HG03060 (cell line): ENCODE results near the gene ZNF554.

Experiments used
- ATAC-seq: cut with Tn5 transposase; IDR thresholded peaks from one replicate; pipeline ENCODE4 v1.9.1; 2021; ENCODE audit warnings: low read depth, moderate number of reproducible peaks; ENCODE audit not compliant: unreplicated experiment

The ZNF554 gene

GRCh38 chr19:2819540-2820111, at the start of gene ZNF554:
Gene ZNF554, plus strand, starts transcription at chr19:2819868. Its CDS starts 204 bp downstream, at chr19:2820072.
- peak; percentile 74 for ATAC-seq

GRCh38 chr19:2770055-2771013, 49.3 kb upstream of the ZNF554 start:
- ATAC-seq = no peak

GRCh38 chr19:2771786-2772674, 47.6 kb upstream of the ZNF554 start:
- no peak for ATAC-seq

- ATAC-seq = no peak
Measured at GRCh38 chr19:2774083-2774679, 45.5 kb upstream of the ZNF554 start.

- ATAC-seq = no peak
Measured at GRCh38 chr19:2774953-2775555, 44.6 kb upstream of the ZNF554 start.

- no peak for ATAC-seq
Measured at GRCh38 chr19:2775556-2776430, 43.9 kb upstream of the ZNF554 start.

- no peak for ATAC-seq
Measured at GRCh38 chr19:2777952-2778683, 41.5 kb upstream of the ZNF554 start.

GRCh38 chr19:2779121-2779740, 40.4 kb upstream of the ZNF554 start:
- ATAC-seq = no peak

- ATAC-seq = no peak
Measured at GRCh38 chr19:2780284-2780683, 39.4 kb upstream of the ZNF554 start.

- ATAC-seq = no peak
Measured at GRCh38 chr19:2782329-2782935, 37.2 kb upstream of the ZNF554 start.

- ATAC-seq = peak; percentile 63
Measured at GRCh38 chr19:2782936-2783780, 36.5 kb upstream of the ZNF554 start, which contains the start of gene SGTA. Gene SGTA, minus strand, starts transcription at chr19:2783273. Its CDS starts 14,205 bp downstream, at chr19:2769068.

- ATAC-seq = no peak
Measured at GRCh38 chr19:2783781-2784145, 35.9 kb upstream of the ZNF554 start.

GRCh38 chr19:2785244-2785997, 34.2 kb upstream of the ZNF554 start, which contains the start of gene THOP1:
Gene THOP1, plus strand, starts transcription at chr19:2785503. Its CDS starts 160 bp downstream, at chr19:2785663.
- peak; percentile 48 for ATAC-seq

- ATAC-seq = no peak
Measured at GRCh38 chr19:2787115-2787514, 32.6 kb upstream of the ZNF554 start.

GRCh38 chr19:2788237-2788636, 31.4 kb upstream of the ZNF554 start:
- no peak for ATAC-seq

- no peak for ATAC-seq
Measured at GRCh38 chr19:2790194-2790556, 29.5 kb upstream of the ZNF554 start.
